Measurements from ENCODE around the gene FAAP20. TPM values are rescaled to one million over a fixed set of nuclear protein-coding genes. Genes with fewer than 3 reads are reported as not detected.

The FAAP20 gene
- total and polyA plus RNA-seq, 2 of the 8 experiments (the other 6 are each of a cell fraction or from before 2014, with no cell fraction given), result 58.4 to 99.8 TPM

DNA sequence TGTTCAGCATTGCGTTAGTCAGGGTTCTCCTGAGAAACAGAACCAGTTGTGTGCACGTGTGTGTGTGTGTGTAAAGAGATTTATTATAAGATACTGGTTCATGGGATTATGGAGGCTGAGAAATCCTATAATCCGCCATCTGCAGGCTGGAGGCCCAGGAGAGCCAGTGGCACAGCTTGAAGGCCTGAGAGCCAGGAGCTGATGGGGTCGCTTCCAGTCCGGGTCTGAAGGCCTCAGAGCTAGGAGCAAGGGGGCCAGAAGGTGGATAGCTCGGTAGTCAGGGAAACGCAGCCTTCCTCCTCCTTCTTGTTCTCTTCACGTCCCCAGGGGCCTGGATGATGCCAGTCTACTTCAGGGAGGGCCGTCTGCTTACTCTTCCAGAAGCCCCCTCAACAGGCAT, 37.7 kb downstream of the FAAP20 start:
- DNase-seq (ENCODE audit: low read depth in 1 of 2, low spot score in 2 of 2), result no peak
- ChIA-PET POLR2A (ENCODE audit: partially characterized antibody) (no interaction called here), CTCF (ENCODE audit: partially characterized antibody) (interaction anchor here (0.6 to 2.0 kb wide), 6 partner anchors 9 to 225 kb away, joined by 3 to 9 read pairs (median 5); no protein-coding TSS in a partner anchor)
- 88% methylated on average over 6 of the region's 9 CpGs; no CpG with 5 or more reads in 1 of the 2 experiments for WGBS, 2 experiments (ENCODE audit: extremely low coverage in 1 of 2, insufficient coverage in 1 of 2, insufficient read length in 1 of 2, insufficient replicate concordance in 2 of 2, low coverage in 1 of 2, low lambda C conversion rate in 2 of 2, missing lambda C conversion rate in 1 of 2)
- peaks cover 3 to 10% (median 5%) of the 10 kb centered on the region in 4 experiments; a peak in 5 of 8 replicates for H3K36me3 ChIP-seq (ENCODE audit: control insufficient read depth in 2 of 4, insufficient read depth in 4 of 4, low read length in 3 of 4)
- peaks cover 9% of the 10 kb centered on the region; the same call in 1 of the 2 replicates for H3K23me2 ChIP-seq (ENCODE audit: low read depth, low read length)
- H2BK5ac ChIP-seq (ENCODE audit: low read depth, low read length), result no peak overlapping the region
- H2AFZ ChIP-seq (ENCODE audit: low read length), result no peak overlapping the region
- H3K9ac ChIP-seq (replicated peaks in 1 of 4; ENCODE audit: extremely low read depth in 1 of 4, low read depth in 3 of 4, low read length in 3 of 4), result no peak overlapping the region
- no peak overlapping the region for H2BK120ac ChIP-seq (replicated peaks; ENCODE audit: low read depth, low read length)
- H2AK5ac ChIP-seq (ENCODE audit: low read depth, low read length), result no peak overlapping the region
- TF ChIP-seq SRF (IDR thresholded peaks at IDR 0.05; ENCODE audit: low read depth, low read length) (no peak), BACH1 (IDR thresholded peaks at IDR 0.05; ENCODE audit: low read length) (no peak), SIRT6 (IDR thresholded peaks at IDR 0.05; ENCODE audit: low read length) (no peak), SUZ12 (IDR thresholded peaks at IDR 0.05; ENCODE audit: low read length) (no peak), CREB1 (IDR thresholded peaks at IDR 0.05) (no peak), CTBP2 (IDR thresholded peaks at IDR 0.05; ENCODE audit: borderline replicate concordance, insufficient read depth, insufficient read length, low read length) (no peak), KDM4A (IDR thresholded peaks at IDR 0.05; ENCODE audit: low read depth, low read length, severe bottlenecking) (no peak), SP2 (IDR thresholded peaks at IDR 0.05; ENCODE audit: low read length) (no peak), CBX5 (IDR thresholded peaks at IDR 0.05; ENCODE audit: low read depth, low read length) (no peak)
- TF ChIP-seq, protein P1, sequence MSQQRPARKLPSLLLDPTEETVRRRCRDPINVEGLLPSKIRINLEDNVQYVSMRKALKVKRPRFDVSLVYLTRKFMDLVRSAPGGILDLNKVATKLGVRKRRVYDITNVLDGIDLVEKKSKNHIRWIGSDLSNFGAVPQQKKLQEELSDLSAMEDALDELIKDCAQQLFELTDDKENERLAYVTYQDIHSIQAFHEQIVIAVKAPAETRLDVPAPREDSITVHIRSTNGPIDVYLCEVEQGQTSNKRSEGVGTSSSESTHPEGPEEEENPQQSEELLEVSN (IDR thresholded peaks at IDR 0.05), result no peak
- TF ChIP-seq, protein P2, sequence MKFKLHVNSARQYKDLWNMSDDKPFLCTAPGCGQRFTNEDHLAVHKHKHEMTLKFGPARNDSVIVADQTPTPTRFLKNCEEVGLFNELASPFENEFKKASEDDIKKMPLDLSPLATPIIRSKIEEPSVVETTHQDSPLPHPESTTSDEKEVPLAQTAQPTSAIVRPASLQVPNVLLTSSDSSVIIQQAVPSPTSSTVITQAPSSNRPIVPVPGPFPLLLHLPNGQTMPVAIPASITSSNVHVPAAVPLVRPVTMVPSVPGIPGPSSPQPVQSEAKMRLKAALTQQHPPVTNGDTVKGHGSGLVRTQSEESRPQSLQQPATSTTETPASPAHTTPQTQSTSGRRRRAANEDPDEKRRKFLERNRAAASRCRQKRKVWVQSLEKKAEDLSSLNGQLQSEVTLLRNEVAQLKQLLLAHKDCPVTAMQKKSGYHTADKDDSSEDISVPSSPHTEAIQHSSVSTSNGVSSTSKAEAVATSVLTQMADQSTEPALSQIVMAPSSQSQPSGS (IDR thresholded peaks at IDR 0.05; ENCODE audit: low read length), result no peak
- no peak overlapping the region for H2BK15ac ChIP-seq (ENCODE audit: low read length)
- H4K20me1 ChIP-seq (replicated peaks in 1 of 2; ENCODE audit: control insufficient read depth in 1 of 2, insufficient read depth in 2 of 2, low read length in 2 of 2), result peaks cover 0 to 11% of the 10 kb centered on the region in 2 experiments
- H3K56ac ChIP-seq (replicated peaks; ENCODE audit: insufficient read length, low read depth, low read length), result no peak overlapping the region
- no peak overlapping the region for H3K18ac ChIP-seq (ENCODE audit: extremely low read depth, low read length)
- no peak overlapping the region for H3K4me3 ChIP-seq (ENCODE audit: extremely low read depth in 1 of 4, insufficient read depth in 2 of 4, low read depth in 3 of 4, low read length in 4 of 4)
- no peak overlapping the region for H3K4ac ChIP-seq (replicated peaks; ENCODE audit: insufficient read length, low read depth, low read length)
- no peak overlapping the region for H3K23ac ChIP-seq (ENCODE audit: insufficient read length)
- H3K27me3 ChIP-seq (replicated peaks in 1 of 4; ENCODE audit: control insufficient read depth in 3 of 4, extremely low read depth in 1 of 4, insufficient read depth in 3 of 4, low read length in 3 of 4), result no peaks in the 10 kb centered on the region
- no peak overlapping the region for H4K8ac ChIP-seq (ENCODE audit: extremely low read depth, insufficient read depth, low read length)
- no peak overlapping the region for H4K91ac ChIP-seq (replicated peaks; ENCODE audit: insufficient read length, low read length)
- H2BK20ac ChIP-seq (ENCODE audit: low read length), result no peak overlapping the region
- peaks cover 3% of the 10 kb centered on the region; the same call in 1 of the 2 replicates for H3K79me1 ChIP-seq (ENCODE audit: low read depth, low read length)
- peaks cover 0 to 4% of the 10 kb centered on the region in 2 experiments; a peak in 1 of 4 replicates for H3K79me2 ChIP-seq (ENCODE audit: control insufficient read depth in 1 of 2, insufficient read depth in 2 of 2, low read length in 2 of 2)
- H3K4me1 ChIP-seq (replicated peaks in 1 of 4; ENCODE audit: control insufficient read depth in 3 of 4, insufficient read depth in 4 of 4, low read length in 3 of 4), result no peaks in the 10 kb centered on the region
- no peak overlapping the region for H4K5ac ChIP-seq (ENCODE audit: insufficient read length, low read depth, low read length)
- no peaks in the 10 kb centered on the region for H3K9me3 ChIP-seq (ENCODE audit: insufficient read depth in 2 of 2, low read depth in 1 of 2, low read length in 1 of 2)
- no peak overlapping the region for H3K4me2 ChIP-seq (ENCODE audit: insufficient read depth in 1 of 2, low read depth in 2 of 2, low read length in 2 of 2)
- H3K14ac ChIP-seq (ENCODE audit: insufficient read length), result no peak overlapping the region
- H3K27ac ChIP-seq (ENCODE audit: low read depth, low read length), result no peak overlapping the region
- FAIRE-seq, result no peak
- no peak overlapping the region for H2BK12ac ChIP-seq (ENCODE audit: low read depth, low read length)

All from H1 (cell line).